Endometrial microvascular endothelial cells (primary cell): ENCODE data around the gene ZNF865. TPM values are rescaled to one million over a fixed set of nuclear protein-coding genes. Genes with fewer than 3 reads are reported as not detected.

ENCODE experiments used
- in situ Hi-C: cut with HindIII; loops from 2 replicates; pipeline ENCODE4 v1.10.0; 2017; ENCODE audit warnings: low sequenced_read_pairs, low pct_unique_long_range_greater_than_20kb; ENCODE audit errors: inconsistent ontology term
- total RNA-seq: library from RNA; depleted of rRNA; stranded (reverse); fragments of >200 nt; gene quantifications from one replicate; pipeline ENCODE4 v1.2.3, GENCODE V29; 2015; ENCODE audit errors: inconsistent ontology term

ZNF865 gene
- total RNA-seq, 1 donor from 2014 or later: 3.3 TPM

DNA sequence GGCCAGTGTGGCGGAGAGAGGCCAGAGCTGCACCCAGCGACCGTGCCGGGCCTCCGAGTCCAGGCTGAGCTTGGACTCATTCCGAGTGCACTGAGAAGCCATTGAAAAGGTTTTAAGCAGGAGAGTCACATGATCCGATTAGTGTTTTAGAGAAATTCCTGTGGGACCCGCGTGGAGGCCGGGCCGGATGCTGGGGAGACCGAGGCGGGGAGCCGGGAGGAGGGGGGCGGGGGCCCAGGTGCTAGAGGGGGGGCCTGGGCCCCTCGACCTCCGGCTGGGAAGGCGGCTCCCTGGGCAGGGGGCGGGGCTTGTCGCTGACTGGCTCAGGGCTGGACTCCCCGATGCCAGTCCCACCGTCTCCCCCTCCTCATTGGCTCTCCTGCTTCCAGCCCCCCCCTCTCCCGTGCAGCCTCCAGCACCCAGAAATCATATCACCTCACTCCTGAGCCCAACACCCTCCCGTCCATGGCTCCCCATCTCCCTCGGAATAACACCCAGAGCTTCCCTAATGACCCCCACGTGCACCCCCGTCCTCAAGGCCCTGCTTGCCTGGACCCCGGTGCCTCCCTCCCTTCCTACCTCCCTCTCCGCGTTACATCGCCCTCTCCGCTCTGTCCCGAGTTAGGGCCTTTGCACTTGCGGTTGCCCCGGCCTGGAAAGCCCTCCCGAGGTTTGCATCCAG is 19.6 kb upstream of the ZNF865 start:
- in situ Hi-C loops: no loop called here

DNA sequence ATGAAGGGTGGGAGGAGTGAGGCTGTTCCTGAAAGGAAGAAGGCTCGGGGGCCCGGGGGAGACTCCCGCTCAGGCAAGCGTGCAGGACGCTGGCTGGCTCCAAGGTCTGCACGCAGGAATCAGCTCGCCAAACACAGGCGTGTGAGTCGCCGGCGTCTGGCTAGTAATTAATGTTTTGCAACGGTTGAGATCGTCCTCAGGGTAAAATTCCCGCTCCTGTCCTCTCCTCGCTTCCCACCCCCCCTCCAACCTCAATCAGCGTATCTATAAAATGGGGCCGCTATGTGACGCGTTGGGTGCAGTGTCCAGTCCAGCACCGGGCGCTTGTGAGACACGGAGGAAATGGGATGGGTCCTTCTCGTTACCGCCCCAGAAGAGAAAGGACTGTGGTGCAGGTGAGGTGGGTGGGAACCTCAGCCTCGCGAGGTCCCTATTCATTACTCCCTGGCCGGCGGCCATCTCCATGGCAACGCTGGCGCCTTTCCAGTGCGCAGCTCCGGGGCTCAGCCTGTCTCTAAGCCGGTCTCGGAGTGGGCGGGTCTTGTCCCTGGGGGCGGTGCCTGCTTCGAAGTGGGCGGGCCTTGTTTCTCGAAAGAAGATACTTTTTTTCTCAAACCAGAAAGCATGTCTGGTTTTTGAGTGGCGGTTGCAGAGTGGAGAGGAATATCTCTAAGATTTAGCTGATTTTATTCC is 18.3 kb upstream of the ZNF865 start:
- in situ Hi-C loops: no loop called here

DNA sequence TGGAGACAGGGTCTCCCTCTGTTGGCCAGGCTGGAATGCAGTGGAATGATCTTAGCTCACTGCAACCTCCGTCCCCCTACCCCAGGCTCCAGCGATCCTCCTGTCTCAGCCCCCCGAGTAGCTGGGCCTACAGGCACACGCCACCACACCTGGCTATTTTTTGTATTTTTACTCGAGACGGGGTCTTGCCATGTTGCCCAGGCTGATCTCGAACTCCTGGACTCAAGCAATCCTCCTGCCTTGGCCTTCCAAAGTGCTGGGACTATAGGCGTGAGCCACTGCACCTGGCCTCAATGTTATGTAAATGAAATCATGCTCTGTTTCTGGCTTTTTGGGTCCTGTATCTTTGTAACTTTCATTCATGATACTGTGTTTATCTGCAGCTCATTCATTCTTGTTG is 16.7 kb upstream of the ZNF865 start:
- in situ Hi-C loops: no loop called here

DNA sequence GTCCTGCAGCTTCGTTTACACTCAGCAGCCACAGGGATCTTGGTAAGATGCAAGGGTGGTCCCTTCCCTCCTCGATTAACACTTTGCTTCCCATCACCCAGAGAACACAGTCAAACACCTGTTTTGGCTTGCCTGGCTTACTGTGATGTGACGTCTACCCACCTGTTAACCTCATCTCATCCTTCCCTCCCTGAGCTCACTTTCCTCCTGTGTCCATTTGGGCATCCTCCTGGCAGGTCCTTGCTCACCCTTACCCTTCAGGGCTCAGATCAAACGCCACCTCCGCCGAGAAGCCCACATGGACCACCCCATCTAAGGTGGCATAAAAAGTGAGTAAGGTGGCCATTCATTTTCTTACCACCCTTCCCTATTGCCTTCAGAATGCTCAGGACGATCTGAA is 15.3 kb upstream of the ZNF865 start:
- in situ Hi-C loops: no loop called here

DNA sequence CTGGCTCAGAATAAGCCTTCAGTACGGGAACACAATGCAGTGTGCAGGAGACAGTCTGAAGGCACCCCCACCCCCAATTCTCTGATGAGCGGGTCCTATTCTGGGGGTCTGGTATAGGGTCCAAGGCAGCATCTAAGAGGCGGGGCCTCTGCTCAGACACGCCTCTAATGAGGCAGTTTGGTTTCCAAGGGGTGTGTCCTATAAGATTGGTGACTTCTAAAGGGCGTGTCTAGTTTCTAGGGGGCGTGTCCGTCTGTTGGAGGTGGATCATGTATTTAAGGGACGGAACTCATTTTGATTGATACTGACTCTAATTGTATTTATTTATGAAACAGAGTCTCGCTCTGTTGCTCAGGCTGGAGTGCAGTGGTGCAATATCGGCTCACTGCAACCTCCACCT is 14.8 kb upstream of the ZNF865 start:
- in situ Hi-C loops: no loop called here

DNA sequence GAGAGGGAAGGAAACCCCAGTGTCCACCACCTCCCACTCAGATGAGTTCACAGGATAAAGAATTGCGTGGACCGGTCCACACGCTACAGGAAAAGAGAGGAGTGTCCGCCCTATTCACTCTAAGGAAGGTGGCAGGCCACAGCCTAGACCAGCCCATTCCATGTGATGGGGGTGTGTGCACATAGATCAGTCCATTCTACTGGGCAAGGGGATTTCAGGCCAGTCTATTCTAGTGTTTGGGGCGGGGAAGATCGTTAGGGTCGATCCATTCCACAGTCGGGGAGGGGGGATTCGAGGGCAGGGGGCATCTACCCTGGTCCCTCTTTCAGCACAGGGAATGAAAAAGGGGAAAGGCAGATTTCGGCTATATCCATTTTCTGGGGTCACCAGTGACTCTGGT is 13.9 kb upstream of the ZNF865 start:
- in situ Hi-C loops: no loop called here

DNA sequence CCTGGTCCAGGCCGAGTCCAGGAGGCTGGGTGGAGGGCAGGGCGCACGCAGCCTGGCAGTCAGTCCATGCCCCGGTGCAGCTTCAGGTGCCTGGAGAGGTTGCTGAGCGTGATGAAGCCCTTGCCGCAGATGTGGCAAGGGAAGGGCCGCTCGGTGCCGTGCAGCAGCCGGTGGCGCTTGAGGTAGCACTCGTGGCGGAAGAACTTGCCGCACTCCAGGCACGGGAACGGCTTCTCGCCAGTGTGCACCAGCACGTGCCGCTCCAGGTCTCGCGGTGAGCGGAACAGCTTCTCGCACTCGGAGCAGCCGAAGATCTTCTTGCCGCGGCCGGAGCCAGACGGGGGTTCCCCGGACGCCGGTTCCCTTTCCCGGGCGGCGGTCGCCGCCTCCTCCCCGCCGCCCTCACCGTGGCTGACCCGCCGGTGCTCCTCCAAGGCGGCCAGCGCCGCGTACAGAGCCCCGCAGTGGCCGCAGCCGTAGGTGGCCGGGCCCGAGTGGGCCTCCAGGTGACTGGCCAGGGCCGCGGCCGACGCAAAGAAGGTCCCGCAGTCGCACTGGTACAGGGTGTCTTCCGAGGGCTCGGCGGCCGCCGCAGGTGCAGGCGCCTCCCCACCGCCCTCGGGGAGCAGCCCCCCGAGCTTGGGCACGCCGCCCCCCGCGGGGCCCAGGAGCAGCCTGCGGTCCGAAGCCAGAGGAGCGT is 12.9 kb upstream of the ZNF865 start:
- in situ Hi-C loops: no loop called here

DNA sequence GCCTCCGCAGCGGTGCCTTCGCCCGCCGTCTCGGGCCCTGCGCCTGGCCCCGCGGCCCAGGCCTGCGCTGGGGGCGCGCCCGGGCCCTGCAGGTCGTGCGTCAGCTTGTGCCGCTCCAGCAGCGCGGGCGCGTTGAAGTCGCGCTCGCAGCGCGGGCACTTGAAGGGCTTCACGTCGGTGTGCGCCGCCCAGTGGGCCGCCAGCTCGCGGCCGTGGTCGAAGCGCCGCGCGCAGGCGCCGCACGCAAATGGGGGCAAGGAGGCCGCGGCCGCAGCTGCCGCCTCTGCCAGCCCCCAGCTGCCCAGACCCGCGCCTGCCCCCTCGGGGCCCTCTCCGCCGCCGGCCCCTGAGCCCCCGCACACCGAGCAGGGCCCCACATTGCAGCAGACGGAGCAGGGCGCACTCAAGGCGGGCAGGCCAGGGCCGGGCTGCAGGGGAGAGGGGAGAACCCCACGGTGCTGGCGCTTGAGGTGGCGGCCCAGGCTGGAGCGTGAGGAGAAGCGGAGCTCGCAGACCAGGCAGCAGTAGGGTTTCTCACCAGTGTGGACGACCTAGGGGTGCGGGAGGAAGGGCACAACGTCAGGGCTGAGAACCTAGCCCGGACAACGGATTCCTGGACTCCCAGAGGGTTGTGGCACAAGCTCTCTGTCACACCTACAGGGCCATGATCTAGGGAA is 12.2 kb upstream of the ZNF865 start:
- in situ Hi-C loops: no loop called here

DNA sequence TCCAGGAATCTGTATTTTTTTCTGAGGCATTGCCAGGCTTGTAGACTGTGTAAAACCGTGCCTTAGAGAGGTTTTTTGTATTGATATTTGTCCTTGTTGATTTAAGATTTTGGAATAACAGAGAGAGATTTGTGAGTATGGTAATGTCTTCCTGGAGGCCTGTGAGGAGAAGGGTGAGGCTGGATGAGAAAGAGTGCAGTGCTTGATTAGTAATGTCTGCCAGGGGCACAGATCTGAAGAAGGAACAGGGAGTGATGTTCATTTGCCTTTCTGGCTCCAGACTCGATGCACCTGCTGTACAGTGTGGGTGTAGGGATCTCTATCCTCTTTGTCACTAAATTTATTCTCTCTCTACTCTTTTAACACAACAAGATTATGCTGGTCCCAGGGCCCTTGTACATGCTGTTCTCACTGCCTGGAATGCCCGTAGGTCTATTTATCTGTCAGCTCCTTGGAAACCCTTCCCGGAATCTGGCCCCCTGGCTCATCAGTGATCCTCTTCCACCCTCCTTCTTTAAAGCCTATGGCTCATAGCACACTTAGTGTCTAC is 10.4 kb upstream of the ZNF865 start:
- in situ Hi-C loops: no loop called here

DNA sequence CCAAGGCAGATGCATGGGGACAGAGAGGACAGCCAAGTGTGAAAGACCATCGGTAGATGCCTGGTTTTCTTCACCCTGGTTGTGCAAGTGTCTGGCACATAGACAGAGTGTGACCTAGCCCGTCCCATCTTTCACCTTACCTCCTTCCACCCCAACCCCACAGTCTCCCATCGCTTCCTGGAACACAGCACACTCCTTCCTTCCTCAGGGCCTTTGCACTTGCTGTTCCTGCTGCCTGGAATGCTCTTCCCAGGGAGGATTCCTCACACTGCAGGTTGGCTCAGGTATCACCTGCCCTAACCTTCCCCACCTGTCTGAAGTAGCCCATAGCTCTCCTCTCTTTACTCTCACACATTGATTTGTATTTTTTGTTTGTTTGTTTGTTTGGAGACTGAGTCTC is 9.1 kb upstream of the ZNF865 start:
- in situ Hi-C loops: no loop called here

DNA sequence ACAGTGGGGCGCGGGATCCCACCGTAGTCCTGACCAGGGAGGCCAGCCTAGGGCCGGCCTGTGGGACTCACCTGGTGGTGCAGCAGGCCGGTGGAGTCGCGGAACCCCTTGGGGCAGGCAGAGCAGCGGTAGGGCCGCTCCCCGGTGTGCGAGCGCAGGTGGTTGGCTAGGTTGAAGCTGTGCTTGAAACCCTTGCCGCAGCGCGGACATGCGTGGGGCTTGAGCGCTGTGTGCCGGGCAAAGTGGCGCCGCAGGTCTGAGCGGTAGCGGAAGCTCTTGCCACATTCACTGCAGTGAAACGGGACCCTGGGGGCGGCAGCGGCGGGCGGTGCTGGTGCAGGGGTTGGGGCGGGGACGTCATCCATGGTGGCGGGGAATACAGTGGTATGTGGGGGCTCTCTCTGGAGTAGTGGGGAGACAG is 7.9 kb upstream of the ZNF865 start:
- in situ Hi-C loops: no loop called here

DNA sequence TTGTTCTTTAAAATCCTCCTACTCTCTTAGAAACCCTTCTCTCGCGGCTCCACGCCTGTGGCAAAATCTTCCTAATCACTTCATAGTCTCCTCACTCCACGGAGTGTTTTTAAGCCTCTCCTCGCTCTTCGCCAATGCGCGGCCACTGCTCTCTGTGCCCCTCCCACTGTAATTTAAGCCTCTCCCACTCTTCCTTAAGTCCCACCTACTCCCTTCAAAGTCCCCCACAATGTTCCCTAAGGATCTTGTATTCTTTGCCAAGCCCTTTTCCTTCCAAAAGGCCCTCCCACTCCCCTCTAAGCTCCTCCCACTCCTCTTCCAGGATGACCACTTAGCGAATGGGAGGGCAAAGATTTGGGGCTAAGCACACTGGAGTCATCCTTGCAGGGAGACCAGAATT is 7.4 kb upstream of the ZNF865 start:
- in situ Hi-C loops: no loop called here

DNA sequence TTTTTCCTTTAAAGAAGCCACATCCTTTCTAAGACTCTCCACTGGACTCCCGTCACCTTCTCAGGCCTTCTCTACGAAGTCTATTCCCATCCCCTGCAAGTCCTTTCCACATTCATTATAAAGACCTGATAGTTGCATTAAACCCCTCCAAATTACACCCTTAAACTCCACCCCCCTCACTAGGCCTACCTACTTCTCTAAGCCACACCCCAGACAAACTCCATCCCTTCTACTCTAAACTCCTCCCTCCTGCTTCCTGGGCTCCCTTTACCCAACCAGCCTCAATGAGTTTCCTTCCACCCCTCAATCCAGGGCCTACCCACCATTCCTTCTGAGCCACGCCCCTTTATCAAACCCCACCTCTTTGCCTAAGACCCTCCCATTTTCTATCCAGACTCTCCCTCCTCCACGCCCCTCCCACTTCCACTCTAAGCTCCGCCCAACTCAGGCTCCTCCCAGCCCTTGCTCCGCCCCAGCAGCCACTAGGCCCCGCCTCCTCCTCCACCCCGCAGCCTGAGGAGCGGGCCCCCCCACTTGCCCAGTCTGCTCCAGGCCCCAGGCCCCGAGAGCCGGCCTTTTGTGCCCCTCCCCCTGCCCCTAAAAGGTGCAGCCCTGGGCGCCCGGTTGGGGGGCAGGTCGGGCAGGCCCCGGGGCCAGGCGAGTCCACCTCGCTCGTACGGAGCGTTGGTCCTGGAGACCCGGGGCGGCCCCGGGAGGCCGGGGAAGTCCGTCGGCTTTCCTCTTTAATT is 6.6 kb upstream of the ZNF865 start:
- in situ Hi-C loops: no loop called here

DNA sequence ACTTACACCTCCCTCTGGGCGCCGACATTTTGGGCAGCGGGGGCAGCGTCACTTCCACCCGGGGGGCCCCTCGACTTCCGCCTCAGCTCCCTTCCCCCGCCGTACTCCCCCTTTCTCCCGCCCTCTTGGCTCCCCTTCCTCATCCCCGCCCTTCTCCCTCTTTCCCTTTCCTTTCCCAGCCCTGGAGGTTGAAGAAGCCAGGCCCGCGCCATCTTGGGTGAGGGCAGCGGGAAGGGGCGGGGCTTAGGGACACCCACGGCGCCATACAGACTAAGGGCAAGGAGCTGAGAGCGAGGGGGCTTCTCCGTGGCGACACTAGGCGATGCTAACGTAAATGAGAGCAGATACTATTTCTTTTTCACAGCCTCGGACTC is 6.0 kb upstream of the ZNF865 start, which contains the start of gene FIZ1:
TSS of gene FIZ1 (minus strand) at position 50 of the 374 bp plus-strand sequence. CDS start 1,652 bp downstream, outside the sequence.
- in situ Hi-C loops: no loop called here

DNA sequence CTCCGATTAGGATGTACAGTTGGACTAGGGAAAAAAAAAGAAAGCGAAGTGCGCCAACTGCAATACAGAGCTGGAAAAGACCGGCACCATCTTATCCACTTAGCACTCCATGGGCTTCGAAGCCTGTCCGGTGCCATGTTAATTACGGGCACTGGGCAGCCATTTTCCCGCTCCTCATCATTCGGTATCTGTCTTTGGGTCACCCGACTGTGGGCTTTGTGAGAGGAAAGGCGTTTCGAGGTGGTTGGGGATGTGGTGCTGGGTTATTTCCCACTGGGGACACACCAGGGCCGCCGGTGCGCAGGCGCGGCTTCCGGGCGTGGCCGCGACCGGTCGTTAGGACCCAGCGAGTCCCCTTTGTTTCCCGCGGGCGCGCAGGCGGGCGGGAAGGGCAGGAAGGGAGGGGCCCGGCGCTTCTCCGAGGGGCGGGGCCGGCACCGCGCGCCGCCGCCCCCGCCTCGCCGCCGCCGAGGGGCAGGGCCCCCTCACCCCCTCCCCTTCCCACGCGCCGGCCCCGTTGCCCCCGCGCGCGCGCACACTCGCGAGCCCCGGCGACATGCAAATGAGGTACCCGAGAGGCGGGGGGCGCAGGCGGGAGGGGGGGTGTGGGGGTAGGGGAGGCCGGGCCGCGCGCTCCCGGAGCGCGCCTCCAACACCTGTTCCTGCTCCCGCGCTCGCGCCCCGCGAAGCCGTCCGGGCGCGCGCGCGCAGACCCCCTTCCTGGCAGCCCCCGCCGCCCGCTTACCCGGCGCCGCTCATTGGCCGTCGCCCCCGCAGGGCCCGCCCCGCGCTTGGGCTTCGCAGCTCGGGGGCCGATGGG is 5.4 kb upstream of the ZNF865 start, which contains the start of gene ZNF524:
TSS of gene ZNF524 (plus strand) at position 447 of the 820 bp plus-strand sequence. CDS start 1,825 bp downstream, outside the sequence.
- in situ Hi-C loops: no loop called here

DNA sequence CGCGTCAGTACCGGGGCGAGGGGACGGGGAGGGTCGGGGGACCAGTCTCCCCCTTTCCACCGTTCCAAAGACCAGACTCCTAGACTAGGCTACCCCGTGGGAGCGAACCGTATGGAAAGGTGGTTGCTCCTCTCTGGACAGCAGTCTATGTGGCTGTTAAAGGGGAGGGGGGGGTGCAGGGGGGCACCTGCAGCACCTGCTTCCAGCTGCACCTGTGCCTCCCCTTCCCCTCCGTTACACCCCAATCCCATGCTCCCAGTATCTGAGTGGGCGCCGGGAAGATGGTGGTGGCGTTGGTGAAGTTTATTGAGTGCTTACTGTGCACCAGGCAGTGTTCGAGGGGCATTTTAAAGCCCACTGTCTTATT is 4.8 kb upstream of the ZNF865 start:
- in situ Hi-C loops: no loop called here

DNA sequence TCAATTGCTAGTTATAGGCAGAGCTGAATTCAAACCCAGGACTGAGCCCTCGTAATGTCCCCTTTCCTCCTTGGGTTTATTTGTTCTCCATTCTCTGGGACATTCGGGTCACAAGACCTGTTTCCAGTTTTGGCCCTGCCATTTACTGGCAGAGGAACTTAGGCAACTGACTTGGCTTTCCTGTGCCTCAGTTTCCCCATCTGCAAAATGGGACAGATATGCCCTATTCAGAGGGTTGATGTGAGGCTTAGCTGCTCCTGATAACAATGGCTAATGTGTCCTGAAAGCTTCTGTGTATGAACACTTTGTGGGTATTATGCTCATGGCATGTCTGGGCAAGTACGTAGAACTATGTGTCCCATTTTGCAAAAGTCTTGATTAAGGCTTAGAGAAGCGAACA is 4.4 kb upstream of the ZNF865 start:
- in situ Hi-C loops: no loop called here
